ENCODE data around the gene LMAN2.

GRCh38 chr5:177384134-177384533, 32.7 kb upstream of the LMAN2 start, which contains the start of gene SLC34A1:
- TF ChIP-seq EZH2phosphoT487 (IDR thresholded peaks at IDR 0.05; ENCODE audit: borderline replicate concordance, low read depth, low read length): no peak
- TF ChIP-seq CTCF (conservative IDR thresholded peaks at IDR 0.05; ENCODE audit: low read length): no peak

All from OCI-LY7 (cell line).